Uterus (tissue), 4 donors: ENCODE measurements around the gene TUBGCP5. TPM values are rescaled to one million over a fixed set of nuclear protein-coding genes. Genes with fewer than 3 reads are reported as not detected.

Experiments used
- DNase-seq, 2 donors: peaks; one replicate each; pipeline ENCODE4 v3.0.0-alpha.2; 2019 to 2020
- H3K27ac ChIP-seq, 2 donors: fragments of 200-600 bp; sonication (generic); 1 replicate in 1 of 2; 2 replicates in 1 of 2; pipeline ENCODE4 v1.5.1; 2016 to 2018
- H3K27me3 ChIP-seq, 2 donors: fragments of 200-600 bp; sonication (generic); one replicate each; pipeline ENCODE4 v1.5.1; 2018 to 2019; ENCODE audit warnings: control low read depth in 1 of 2
- H3K36me3 ChIP-seq, 2 donors: fragments of 200-600 bp; sonication (generic); one replicate each; pipeline ENCODE4 v1.5.1; 2019; ENCODE audit warnings: control low read depth in 1 of 2
- H3K4me1 ChIP-seq, 2 donors: fragments of 200-600 bp; sonication (generic); one replicate each; pipeline ENCODE4 v1.5.1; 2018 to 2019; ENCODE audit warnings: control low read depth in 1 of 2
- H3K4me3 ChIP-seq, 2 donors: fragments of 200-600 bp; sonication (generic); 1 replicate in 1 of 2; 2 replicates in 1 of 2; pipeline ENCODE4 v1.5.1; 2018 to 2019; ENCODE audit warnings: mild to moderate bottlenecking in 1 of 2
- H3K9me3 ChIP-seq, 2 donors: fragments of 200-600 bp; sonication (generic); one replicate each; pipeline ENCODE4 v1.5.1; 2019; ENCODE audit warnings: control low read depth in 1 of 2
- CTCF ChIP-seq, 4 experiments: fragments of 200-600 bp in 2 of 4; fragments of 450-650 bp in 2 of 4; sonication (generic) in 2 of 4; IDR thresholded peaks; one replicate each; pipeline ENCODE4 v1.5.1; 2016 to 2019; ENCODE audit warnings: antibody characterized with exemption in 4 of 4, mild to moderate bottlenecking in 2 of 4, moderate library complexity in 1 of 4
- POLR2A ChIP-seq, 2 donors: fragments of 450-650 bp; IDR thresholded peaks; one replicate each; pipeline ENCODE4 v1.6.1; 2016; ENCODE audit warnings: antibody characterized with exemption in 2 of 2, mild to moderate bottlenecking in 1 of 2, moderate library complexity in 1 of 2
- intact Hi-C: fragments of 100-400 bp; cut with DNase I; formaldehyde crosslinking; loops from one replicate; pipeline ENCODE4 v1.15.1; 2023; ENCODE audit warnings: low total_unique reads
- total RNA-seq, 4 donors: library from RNA; depleted of rRNA in 3 of 4; stranded (reverse); fragments of >200 nt in 3 of 4; gene quantifications; one replicate each; pipeline versions ENCODE4 v1.1.0 to v1.2.4, GENCODE V29; 2014 to 2023
- donor health status: DM: yes; HTN: yes; CAD: no.

Gene TUBGCP5
- total RNA-seq, 4 donors from 2014 or later: 12.3 to 41.1 (median 19.5) TPM

- Histone ChIP-seq H3K27me3 (no peaks in the 10 kb centered on the region), H3K9me3 (no peaks in the 10 kb centered on the region), H3K4me1 (peaks cover 0 to 18% of the 10 kb centered on the region in 2 donors), H3K27ac (peak overlapping the region in 1 of 2 donors; percentile 35), H3K36me3 (no peaks in the 10 kb centered on the region), H3K4me3 (no peak overlapping the region)
- intact Hi-C loops: no loop called here
- TF ChIP-seq POLR2A (IDR thresholded peaks at IDR 0.05): no peak
- no peak for TF ChIP-seq CTCF (IDR thresholded peaks at IDR 0.05)
- DNase-seq: no peak
These were observed 83.0 kb downstream of the TUBGCP5 start for GRCh38 chr15:22956257-22956977.

GRCh38 chr15:22955544-22956119 lies 83.7 kb downstream of the TUBGCP5 start:
- Histone ChIP-seq H3K27ac (peak overlapping the region in 1 of 2 donors; percentile 35), H3K9me3 (no peaks in the 10 kb centered on the region), H3K36me3 (no peaks in the 10 kb centered on the region), H3K4me3 (no peak overlapping the region), H3K4me1 (peaks cover 0 to 26% of the 10 kb centered on the region in 2 donors), H3K27me3 (no peaks in the 10 kb centered on the region)
- intact Hi-C loops: no loop called here
- TF ChIP-seq CTCF (IDR thresholded peaks at IDR 0.05) (no peak), POLR2A (IDR thresholded peaks at IDR 0.05) (no peak)
- no peak for DNase-seq

- DNase-seq: no peak
- no peaks in the 10 kb centered on the region for H3K9me3 ChIP-seq
- intact Hi-C loops: no loop called here
- H3K27ac ChIP-seq: no peak overlapping the region
- H3K4me1 ChIP-seq: peaks cover 0 to 33% of the 10 kb centered on the region in 2 donors
- no peaks in the 10 kb centered on the region for H3K27me3 ChIP-seq
- TF ChIP-seq POLR2A (IDR thresholded peaks at IDR 0.05): no peak
- no peak for TF ChIP-seq CTCF (IDR thresholded peaks at IDR 0.05)
- H3K4me3 ChIP-seq: no peak overlapping the region
- H3K36me3 ChIP-seq: no peaks in the 10 kb centered on the region
These were observed 84.4 kb downstream of the TUBGCP5 start for GRCh38 chr15:22954798-22955543.

- H3K4me1 ChIP-seq: peaks cover 0 to 34% of the 10 kb centered on the region in 2 donors
- no peak overlapping the region for H3K27ac ChIP-seq
These were observed 85.0 kb downstream of the TUBGCP5 start for GRCh38 chr15:22954326-22954725.

More at GRCh38 chr15:22954326-22954725, 85.0 kb downstream of the TUBGCP5 start:
- H3K9me3 ChIP-seq: no peaks in the 10 kb centered on the region
- no peak for TF ChIP-seq POLR2A (IDR thresholded peaks at IDR 0.05)
- TF ChIP-seq CTCF (IDR thresholded peaks at IDR 0.05): no peak
- H3K27me3 ChIP-seq: no peaks in the 10 kb centered on the region
- DNase-seq: no peak
- intact Hi-C loops: no loop called here
- H3K4me3 ChIP-seq: no peak overlapping the region
- H3K36me3 ChIP-seq: no peaks in the 10 kb centered on the region
